IMR-90 (cell line): ENCODE measurements around the gene GLYATL2. TPM values are rescaled to one million over a fixed set of nuclear protein-coding genes. Genes with fewer than 3 reads are reported as not detected.

Source experiments
- ATAC-seq: fragments of 200-7000 bp; cut with Tn5 transposase; 2 replicates; pipeline ENCODE4 v1.9.1; 2020; ENCODE audit warnings: low read depth, mild to moderate bottlenecking, moderate library complexity
- BruUV-seq: library from RNA; stranded (reverse); fragments of 400-500 nt; replicated peaks from 2 replicates; lab custom pipeline; 2021; lab: Mats Ljungman, UMichigan
- CTCF ChIA-PET: fragments of 300-600 bp; formaldehyde crosslinking; extraction: SDS; loops from one replicate; lab custom pipeline; 2021; ENCODE audit warnings: antibody characterized with exemption; lab: Yijun Ruan, JAX
- POLR2A ChIA-PET: fragments of 300-600 bp; sonication (Branson Sonifier 250); formaldehyde crosslinking; loops from one replicate; lab custom pipeline; 2022; ENCODE audit warnings: antibody characterized with exemption; ENCODE audit not compliant: unreplicated experiment; lab: Charles Lee
- DNase-seq: peaks from one replicate; pipeline ENCODE4 v3.0.0; 2013
- H2AFZ ChIP-seq: replicated peaks from 2 replicates; pipeline ENCODE3; 2013; ENCODE audit warnings: low read length, mild to moderate bottlenecking; ENCODE audit not compliant: poor library complexity
- H2AK5ac ChIP-seq: 2 replicates; pipeline ENCODE4 v1.6.1; 2013; ENCODE audit warnings: low read depth, low read length, inconsistent platforms
- H2AK9ac ChIP-seq: replicated peaks from 2 replicates; pipeline ENCODE3; 2013; ENCODE audit warnings: mild to moderate bottlenecking, low read depth, low read length, moderate library complexity; ENCODE audit not compliant: poor library complexity
- H2BK120ac ChIP-seq: 2 replicates; pipeline ENCODE4 v1.6.1; 2013; ENCODE audit warnings: low read depth, low read length, inconsistent platforms
- H2BK15ac ChIP-seq: 3 replicates; pipeline ENCODE4 v1.6.1; 2013; ENCODE audit warnings: low read depth, low read length, inconsistent platforms
- H2BK20ac ChIP-seq: 2 replicates; pipeline ENCODE4 v1.6.1; 2013; ENCODE audit warnings: low read depth, mild to moderate bottlenecking, inconsistent platforms, low read length, moderate library complexity
- H2BK5ac ChIP-seq: 2 replicates; pipeline ENCODE4 v1.6.1; 2013; ENCODE audit warnings: mild to moderate bottlenecking, low read depth, low read length, inconsistent platforms; ENCODE audit not compliant: poor library complexity, severe bottlenecking
- H3K14ac ChIP-seq: replicated peaks from 2 replicates; pipeline ENCODE4 v1.6.1; 2013; ENCODE audit warnings: low read depth, low read length, inconsistent platforms
- H3K18ac ChIP-seq: 2 replicates; pipeline ENCODE4 v1.6.1; 2013; ENCODE audit warnings: low read depth, low read length, control low read depth
- H3K23ac ChIP-seq: 2 replicates; pipeline ENCODE4 v1.6.1; 2013; ENCODE audit warnings: low read depth, low read length, inconsistent platforms
- H3K27ac ChIP-seq: 2 replicates; pipeline ENCODE4 v1.5.1; 2013; ENCODE audit warnings: mild to moderate bottlenecking, control low read depth, low read length; ENCODE audit not compliant: insufficient read depth
- H3K27me3 ChIP-seq: 2 replicates; pipeline ENCODE4 v1.6.1; 2013; ENCODE audit warnings: low read length; ENCODE audit not compliant: control insufficient read depth, insufficient read depth
- H3K36me3 ChIP-seq: 2 replicates; pipeline ENCODE4 v1.6.1; 2013; ENCODE audit warnings: low read length, mixed read lengths; ENCODE audit not compliant: control insufficient read depth, insufficient read depth
- H3K4ac ChIP-seq: 2 replicates; pipeline ENCODE4 v1.6.1; 2013; ENCODE audit warnings: low read depth, low read length, inconsistent platforms
- H3K4me1 ChIP-seq: 2 replicates; pipeline ENCODE4 v1.6.1; 2013; ENCODE audit warnings: low read length, mixed read lengths; ENCODE audit not compliant: control insufficient read depth, insufficient read depth
- H3K4me2 ChIP-seq: 2 replicates; pipeline ENCODE4 v1.6.1; 2013; ENCODE audit warnings: low read depth, mild to moderate bottlenecking, control low read depth, low read length, moderate library complexity
- H3K4me3 ChIP-seq: 2 replicates; pipeline ENCODE4 v1.5.1; 2013; ENCODE audit warnings: low read depth, mild to moderate bottlenecking, control low read depth, low read length, moderate library complexity; ENCODE audit not compliant: insufficient read depth
- H3K56ac ChIP-seq: 2 replicates; pipeline ENCODE4 v1.6.1; 2013; ENCODE audit warnings: low read length, inconsistent platforms; ENCODE audit not compliant: insufficient read depth; ENCODE audit errors: extremely low read depth
- H3K79me1 ChIP-seq, 2 experiments: 2 replicates each; pipeline ENCODE4 v1.6.1; 2013; ENCODE audit warnings: low read length in 2 of 2, inconsistent platforms in 1 of 2, low read depth in 1 of 2
- H3K9ac ChIP-seq: 2 replicates; pipeline ENCODE4 v1.6.1; 2013; ENCODE audit warnings: low read depth, low read length, control low read depth
- H3K9me1 ChIP-seq: 2 replicates; pipeline ENCODE4 v1.6.1; 2013; ENCODE audit warnings: low read length, inconsistent platforms; ENCODE audit not compliant: insufficient read depth
- H3K9me3 ChIP-seq: 2 replicates; pipeline ENCODE4 v1.6.1; 2013; ENCODE audit warnings: low read length; ENCODE audit not compliant: control insufficient read depth, insufficient read depth
- H4K20me1 ChIP-seq: 2 replicates; pipeline ENCODE4 v1.6.1; 2013; ENCODE audit warnings: low read length, inconsistent platforms; ENCODE audit not compliant: insufficient read depth
- H4K5ac ChIP-seq: 2 replicates; pipeline ENCODE4 v1.6.1; 2013; ENCODE audit warnings: mild to moderate bottlenecking, low read depth, low read length, control low read depth
- H4K8ac ChIP-seq, 2 experiments: 2 replicates each; pipeline ENCODE4 v1.6.1; 2013; ENCODE audit warnings: low read depth in 2 of 2, low read length in 2 of 2, control low read depth in 1 of 2, inconsistent platforms in 1 of 2
- H4K91ac ChIP-seq: 2 replicates; pipeline ENCODE4 v1.6.1; 2013; ENCODE audit warnings: low read depth, low read length, inconsistent platforms; ENCODE audit not compliant: insufficient read depth
- BHLHE40 ChIP-seq: fragments of 150-350 bp; IDR thresholded peaks from 2 replicates; pipeline ENCODE4 v1.6.1; 2016; ENCODE audit warnings: mild to moderate bottlenecking, low read depth, low read length
- CEBPB ChIP-seq: IDR thresholded peaks from 2 replicates; pipeline ENCODE4 v1.6.1; 2012; ENCODE audit warnings: low read depth, low read length, improper control_type of control experiment
- CHD1 ChIP-seq: IDR thresholded peaks from 2 replicates; pipeline ENCODE4 v1.6.1; 2012; ENCODE audit warnings: low read depth, low read length, improper control_type of control experiment
- MAFK ChIP-seq: IDR thresholded peaks from 2 replicates; pipeline ENCODE4 v1.6.1; 2012; ENCODE audit warnings: low read depth, low read length, improper control_type of control experiment
- MAZ ChIP-seq: IDR thresholded peaks from 2 replicates; pipeline ENCODE4 v1.6.1; 2012; ENCODE audit warnings: low read depth, mild to moderate bottlenecking, low read length, improper control_type of control experiment, moderate library complexity, borderline replicate concordance
- MXI1 ChIP-seq: IDR thresholded peaks from 2 replicates; pipeline ENCODE4 v1.6.1; 2012; ENCODE audit warnings: low read depth, mild to moderate bottlenecking, low read length, moderate library complexity, borderline replicate concordance
- NFE2L2 ChIP-seq: fragments of 150-350 bp; IDR thresholded peaks from 2 replicates; pipeline ENCODE4 v1.6.1; 2016; ENCODE audit warnings: low read depth, mild to moderate bottlenecking, low read length
- RCOR1 ChIP-seq: IDR thresholded peaks from 2 replicates; pipeline ENCODE4 v1.6.1; 2012; ENCODE audit warnings: mild to moderate bottlenecking, low read length, improper control_type of control experiment; ENCODE audit not compliant: insufficient replicate concordance
- RFX5 ChIP-seq: IDR thresholded peaks from 2 replicates; pipeline ENCODE4 v1.8.0; 2012; ENCODE audit warnings: low read depth, mild to moderate bottlenecking, low read length, moderate library complexity
- SMC3 ChIP-seq: fragments of 150-350 bp; IDR thresholded peaks from 2 replicates; pipeline ENCODE4 v1.6.1; 2016; ENCODE audit warnings: low read depth, mild to moderate bottlenecking, antibody characterized with exemption, low read length, moderate library complexity
- USF2 ChIP-seq: fragments of 150-350 bp; IDR thresholded peaks from 2 replicates; pipeline ENCODE4 v1.6.1; 2017; ENCODE audit warnings: mild to moderate bottlenecking, antibody characterized with exemption, low read length, low read depth
- WGBS, 2 experiments: methylation state at CpG; one replicate each; pipeline versions ENCODE4 v1.1.5 to v1.1.7; 2013; ENCODE audit warnings: missing lambda C conversion rate in 2 of 2; ENCODE audit not compliant: insufficient read length in 1 of 2; ENCODE audit errors: extremely low coverage in 2 of 2; 5-methylcytosine and 5-hydroxymethylcytosine counted together
- dilution Hi-C: fragments of 300-500 bp; cut with HindIII; formaldehyde crosslinking; loops from one replicate; pipeline ENCODE4 v1.14.3; 2018; ENCODE audit warnings: low sequenced_read_pairs; ENCODE audit not compliant: unreplicated experiment
- in situ Hi-C: fragments of 300-500 bp; cut with MboI; formaldehyde crosslinking; loops from 3 replicates; pipeline ENCODE4 v1.14.3; 2019; ENCODE audit warnings: low sequenced_read_pairs, inconsistent platforms, mixed read lengths
- intact Hi-C: fragments of 100-400 bp; cut with micrococcal nuclease; formaldehyde crosslinking; loops from 2 replicates; pipeline ENCODE4 v1.10.0; 2022
- polyA plus RNA-seq, 3 experiments: library from polyadenylated mRNA; depleted of rRNA; stranded (reverse); fragments of >200 nt; gene quantifications; 2 replicates each; pipeline ENCODE4 v1.2.3, GENCODE V29; 2012; ENCODE audit warnings: low replicate concordance in 1 of 3
- total RNA-seq: library from RNA; depleted of rRNA; stranded (reverse); fragments of >200 nt; gene quantifications from 2 replicates; pipeline ENCODE4 v1.2.3, GENCODE V29; 2012

Gene GLYATL2
- total and polyA plus RNA-seq, 2 of the 4 experiments (the other 2 are of a cell fraction), result 0.36 to 0.77 TPM

GRCh38 chr11:58893899-58894298, 49.4 kb upstream of the GLYATL2 start:
- TF ChIP-seq MAZ, result no peak
- TF ChIP-seq CEBPB, result no peak
- TF ChIP-seq MAFK, result no peak
- no peak for TF ChIP-seq NFE2L2
- TF ChIP-seq BHLHE40, result no peak
- no peak for TF ChIP-seq CHD1
- TF ChIP-seq USF2, result no peak
- no peak for TF ChIP-seq MXI1
- TF ChIP-seq RFX5, result no peak
- TF ChIP-seq RCOR1, result no peak
- TF ChIP-seq SMC3, result no peak
- Histone ChIP-seq H3K4ac (no peak overlapping the region), H3K9me1 (no peaks in the 10 kb centered on the region; the same call in 1 of the 2 replicates), H3K9me3 (no peaks in the 10 kb centered on the region), H3K36me3 (peaks cover 2% of the 10 kb centered on the region; the same call in 1 of the 2 replicates), H3K14ac (no peak overlapping the region), H2BK5ac (no peak overlapping the region), H3K4me1 (no peaks in the 10 kb centered on the region), H2AK5ac (no peak overlapping the region), H4K91ac (no peak overlapping the region), H2BK15ac (no peak overlapping the region), H3K27ac (no peak overlapping the region), H3K18ac (no peak overlapping the region), H4K5ac (no peak overlapping the region), H2BK120ac (no peak overlapping the region), H3K27me3 (no peaks in the 10 kb centered on the region), H4K20me1 (no peaks in the 10 kb centered on the region), H3K4me3 (no peak overlapping the region), H2BK20ac (no peak overlapping the region), H3K4me2 (no peak overlapping the region), H3K23ac (no peak overlapping the region), H2AFZ (no peak overlapping the region), H3K56ac (no peak overlapping the region), H3K79me1 (no peaks in the 10 kb centered on the region; a peak in 1 of 4 replicates), H2AK9ac (no peak overlapping the region), H3K9ac (no peak overlapping the region), H4K8ac (no peak overlapping the region)
- DNase-seq, result no peak
- CTCF ChIA-PET, result no interaction called here
- intact Hi-C loops (no loop called here), dilution Hi-C loops (no loop called here), in situ Hi-C loops (no loop called here)
- ATAC-seq, result no peak
- BruUV-seq, result no TSS peak
- WGBS, 2 experiments, result no CpG with 5 or more reads among the region's 2 CpGs
- POLR2A ChIA-PET, result no interaction called here
